Upper lobe of left lung (tissue), 4 donors: ENCODE data around the gene DCANP1.

ENCODE experiments used
- CTCF ChIP-seq, 6 experiments: fragments of 450-650 bp in 4 of 6; fragments of 200-600 bp in 2 of 6; sonication (generic) in 2 of 6; IDR thresholded peaks; one replicate each; pipeline ENCODE4 v1.5.1; 2016 to 2019; ENCODE audit warnings: antibody characterized with exemption in 6 of 6
- POLR2A ChIP-seq, 4 donors: fragments of 450-650 bp; IDR thresholded peaks; one replicate each; pipeline ENCODE4 v1.5.1; 2016 to 2017; ENCODE audit warnings: antibody characterized with exemption in 4 of 4, mild to moderate bottlenecking in 2 of 4
- POLR2AphosphoS5 ChIP-seq, 2 donors: sonication (generic); formaldehyde crosslinking; IDR thresholded peaks; one replicate each; pipeline ENCODE4 v1.5.1; 2017; ENCODE audit warnings: antibody characterized with exemption in 2 of 2

- TF ChIP-seq CTCF (IDR thresholded peaks at IDR 0.05) (peak in 1 of 6 experiments; percentile 6), POLR2A (IDR thresholded peaks at IDR 0.05) (no peak), POLR2AphosphoS5 (IDR thresholded peaks at IDR 0.05) (peak in 1 of 2 donors; percentile 58)
Observed at GRCh38 chr5:135447298-135447929, at the start of gene DCANP1.
